ENCODE data around the gene LHPP. TPM values are rescaled to one million over a fixed set of nuclear protein-coding genes. Genes with fewer than 3 reads are reported as not detected.

The LHPP gene
- total RNA-seq, 1 donor from 2014 or later, result 7.6 TPM

- Histone ChIP-seq H3K9me3 (replicated peaks) (no peaks in the 10 kb centered on the region), H3K4me3 (no peak overlapping the region), H3K27me3 (ENCODE audit: low read depth) (no peaks in the 10 kb centered on the region), H3K36me3 (peaks cover 7% of the 10 kb centered on the region), H3K4me1 (peaks cover 98% of the 10 kb centered on the region), H3K27ac (replicated peaks) (peak overlapping the region; percentile 66)
- DNase-seq, result no peak
- intact Hi-C loops (cut with micrococcal nuclease), result no loop called here
- no peak for TF ChIP-seq CTCF (IDR thresholded peaks at IDR 0.05; ENCODE audit: borderline replicate concordance)
These were observed 162.4 kb downstream of the LHPP start for GRCh38 chr10:124624006-124624405.

GRCh38 chr10:124624466-124624865 lies 162.8 kb downstream of the LHPP start:
- Histone ChIP-seq H3K36me3 (peaks cover 7% of the 10 kb centered on the region), H3K27ac (replicated peaks) (peak overlapping the region; percentile 66), H3K27me3 (ENCODE audit: low read depth) (no peaks in the 10 kb centered on the region), H3K9me3 (replicated peaks) (no peaks in the 10 kb centered on the region), H3K4me3 (no peak overlapping the region), H3K4me1 (peaks cover 99% of the 10 kb centered on the region)
- intact Hi-C loops (cut with micrococcal nuclease), result no loop called here
- no peak for DNase-seq
- TF ChIP-seq CTCF (IDR thresholded peaks at IDR 0.05; ENCODE audit: borderline replicate concordance), result no peak

GRCh38 chr10:124624895-124625294 lies 163.3 kb downstream of the LHPP start:
- H3K27me3 ChIP-seq (ENCODE audit: low read depth), result no peaks in the 10 kb centered on the region
- no peak overlapping the region for H3K4me3 ChIP-seq
- TF ChIP-seq CTCF (IDR thresholded peaks at IDR 0.05; ENCODE audit: borderline replicate concordance), result no peak
- intact Hi-C loops (cut with micrococcal nuclease), result loop anchor here (5.0 kb wide), 1 partner anchor 117 kb away; the partner anchor contains the start of gene FAM53B
- H3K9me3 ChIP-seq (replicated peaks), result no peaks in the 10 kb centered on the region
- DNase-seq, result no peak
- peaks cover 100% of the 10 kb centered on the region for H3K4me1 ChIP-seq
- H3K36me3 ChIP-seq, result peaks cover 7% of the 10 kb centered on the region
- H3K27ac ChIP-seq (replicated peaks), result peak overlapping the region; percentile 66

- Histone ChIP-seq H3K27me3 (ENCODE audit: low read depth) (no peaks in the 10 kb centered on the region), H3K36me3 (peaks cover 7% of the 10 kb centered on the region), H3K9me3 (replicated peaks) (no peaks in the 10 kb centered on the region), H3K4me1 (peaks cover 100% of the 10 kb centered on the region), H3K27ac (replicated peaks) (peak overlapping the region; percentile 66), H3K4me3 (no peak overlapping the region)
- intact Hi-C loops (cut with micrococcal nuclease), result loop anchor here (5.0 kb wide), 1 partner anchor 116 kb away; the partner anchor contains the start of gene FAM53B
- no peak for TF ChIP-seq CTCF (IDR thresholded peaks at IDR 0.05; ENCODE audit: borderline replicate concordance)
- peak; percentile 53 for DNase-seq
These were observed 164.2 kb downstream of the LHPP start for GRCh38 chr10:124625831-124626238.

GRCh38 chr10:124626759-124627380 lies 165.2 kb downstream of the LHPP start:
- intact Hi-C loops (cut with micrococcal nuclease), result loop anchor here (5.0 kb wide), 1 partner anchor 115 kb away; the partner anchor contains the start of gene FAM53B
- no peak for DNase-seq
- Histone ChIP-seq H3K4me1 (peaks cover 100% of the 10 kb centered on the region), H3K4me3 (no peak overlapping the region), H3K36me3 (peaks cover 7% of the 10 kb centered on the region), H3K27ac (replicated peaks) (peak overlapping the region; percentile 66), H3K27me3 (ENCODE audit: low read depth) (no peaks in the 10 kb centered on the region), H3K9me3 (replicated peaks) (no peaks in the 10 kb centered on the region)
- no peak for TF ChIP-seq CTCF (IDR thresholded peaks at IDR 0.05; ENCODE audit: borderline replicate concordance)
